Activated naive CD4-positive, alpha-beta T cell treated with anti-CD3 and anti-CD28 coated beads, Interleukin-2, amount 50 U/mL, for 24 hours (primary cell): Measurements from ENCODE around the gene CCNJL.

Source experiments
- H3K27ac Mint-ChIP-seq: one replicate; pipeline ENCODE4 v1.8.0; 2021; ENCODE audit warnings: mild to moderate bottlenecking, mixed read lengths
- H3K27me3 Mint-ChIP-seq: one replicate; pipeline ENCODE4 v1.8.0; 2021; ENCODE audit warnings: mixed read lengths
- H3K36me3 Mint-ChIP-seq: one replicate; pipeline ENCODE4 v1.8.0; 2021; ENCODE audit warnings: mixed read lengths
- H3K4me1 Mint-ChIP-seq: one replicate; pipeline ENCODE4 v1.8.0; 2021; ENCODE audit warnings: mixed read lengths
- H3K4me3 Mint-ChIP-seq: one replicate; pipeline ENCODE4 v1.8.0; 2021; ENCODE audit warnings: mild to moderate bottlenecking, mixed read lengths
- H3K9me3 Mint-ChIP-seq: one replicate; pipeline ENCODE4 v1.8.0; 2021; ENCODE audit warnings: mixed read lengths

The CCNJL gene

DNA sequence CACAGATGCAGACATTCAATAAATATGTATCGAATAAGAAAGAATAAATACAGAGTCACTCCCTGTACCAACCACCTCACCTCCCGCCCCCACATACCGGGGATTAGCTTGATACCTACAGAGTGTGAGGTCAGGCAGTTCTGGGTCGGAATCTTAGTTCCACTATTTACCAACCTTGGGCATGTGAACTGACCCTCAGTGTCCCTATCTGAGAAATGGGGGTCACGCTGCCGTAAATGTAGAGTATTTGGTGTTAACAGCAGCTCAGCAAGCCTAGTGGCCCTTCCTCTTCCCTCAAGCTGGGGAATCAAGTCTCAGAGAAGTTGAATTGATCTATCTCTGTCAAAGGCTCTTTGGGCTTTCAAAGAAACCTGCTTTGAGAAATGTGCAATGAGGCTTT is 25.4 kb downstream of the CCNJL start:
- H3K4me3 Mint-ChIP-seq = no peak overlapping the region

DNA sequence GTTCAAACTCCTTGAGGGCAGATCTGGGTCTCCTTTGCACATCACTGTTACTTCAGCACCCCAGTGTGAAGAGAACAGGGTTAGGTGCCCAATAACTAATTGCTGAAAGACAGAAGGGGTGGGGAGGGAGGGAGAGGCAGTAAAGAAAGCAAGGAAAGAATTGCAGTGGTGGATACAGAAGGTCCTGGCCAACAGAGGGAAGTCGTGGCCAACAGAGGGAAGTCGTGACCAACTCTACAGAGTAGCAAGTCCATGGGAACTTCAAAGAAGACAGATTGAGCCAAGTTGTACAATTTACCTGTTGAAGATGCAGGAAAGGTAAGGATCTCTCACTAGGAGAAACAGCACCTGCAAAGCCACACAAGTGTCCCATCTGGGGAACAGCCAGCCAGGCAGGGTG is 27.0 kb downstream of the CCNJL start:
- H3K36me3 Mint-ChIP-seq = no peaks in the 10 kb centered on the region
- no peak overlapping the region for H3K27ac Mint-ChIP-seq
- no peak overlapping the region for H3K4me3 Mint-ChIP-seq
- H3K27me3 Mint-ChIP-seq = peaks cover 4% of the 10 kb centered on the region
- no peaks in the 10 kb centered on the region for H3K4me1 Mint-ChIP-seq
- no peaks in the 10 kb centered on the region for H3K9me3 Mint-ChIP-seq

More for the DNA sequence above, 25.4 kb downstream of the CCNJL start:
- Mint-ChIP-seq H3K36me3 (no peaks in the 10 kb centered on the region), H3K9me3 (no peaks in the 10 kb centered on the region), H3K27ac (no peak overlapping the region), H3K4me1 (no peaks in the 10 kb centered on the region), H3K27me3 (peaks cover 4% of the 10 kb centered on the region)

DNA sequence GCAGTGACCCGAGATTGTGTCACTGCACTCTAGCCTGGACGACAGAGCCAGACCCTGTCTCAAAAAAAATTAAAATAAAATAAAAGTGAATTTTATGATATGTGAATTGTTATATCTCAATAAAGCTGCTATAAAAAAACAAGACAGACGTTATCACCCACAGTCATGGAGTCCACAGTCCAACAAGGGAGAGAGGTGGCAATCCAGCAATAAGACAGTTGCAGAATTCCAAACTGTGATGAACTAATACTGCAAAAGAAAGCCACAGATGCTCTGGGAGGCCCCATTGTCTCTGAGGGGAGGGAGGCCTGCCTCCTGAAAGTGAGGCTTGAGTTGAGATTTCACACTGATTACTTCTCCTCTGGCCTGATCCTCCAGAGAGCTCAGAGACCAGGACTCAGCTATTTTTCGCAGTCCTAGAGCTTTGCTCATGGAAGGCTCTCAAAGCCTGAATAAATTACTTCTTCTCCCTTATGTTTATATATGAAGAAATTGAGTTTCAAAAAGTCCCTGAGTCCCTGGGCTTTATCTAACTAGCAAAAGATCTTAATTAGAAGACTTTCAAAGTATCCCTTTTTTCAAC is 28.0 kb downstream of the CCNJL start:
- Mint-ChIP-seq H3K4me3 (no peak overlapping the region), H3K36me3 (no peaks in the 10 kb centered on the region), H3K9me3 (no peaks in the 10 kb centered on the region), H3K4me1 (no peaks in the 10 kb centered on the region), H3K27me3 (peaks cover 4% of the 10 kb centered on the region), H3K27ac (no peak overlapping the region)

DNA sequence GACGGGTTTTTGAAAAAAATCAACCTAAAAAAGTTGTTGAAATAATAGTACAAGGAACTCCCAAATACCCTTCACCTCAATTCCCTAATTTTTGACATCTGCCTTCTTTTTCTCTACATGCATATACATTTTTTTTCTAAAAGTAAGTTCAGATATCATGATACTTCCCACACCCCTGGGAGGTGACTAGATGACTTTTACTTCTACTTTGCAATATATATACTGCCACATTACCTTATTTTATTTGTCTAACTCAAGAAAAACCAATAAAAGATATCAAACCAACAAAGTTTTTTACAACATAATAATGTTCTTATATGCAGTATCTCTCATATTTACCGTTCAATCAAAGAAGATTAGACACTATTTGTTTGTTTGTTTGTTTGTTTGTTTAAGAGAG is 31.1 kb downstream of the CCNJL start:
- no peak overlapping the region for H3K27ac Mint-ChIP-seq
- no peaks in the 10 kb centered on the region for H3K4me1 Mint-ChIP-seq
- no peak overlapping the region for H3K4me3 Mint-ChIP-seq
- peaks cover 4% of the 10 kb centered on the region for H3K27me3 Mint-ChIP-seq
- H3K36me3 Mint-ChIP-seq = no peaks in the 10 kb centered on the region
- H3K9me3 Mint-ChIP-seq = no peaks in the 10 kb centered on the region

DNA sequence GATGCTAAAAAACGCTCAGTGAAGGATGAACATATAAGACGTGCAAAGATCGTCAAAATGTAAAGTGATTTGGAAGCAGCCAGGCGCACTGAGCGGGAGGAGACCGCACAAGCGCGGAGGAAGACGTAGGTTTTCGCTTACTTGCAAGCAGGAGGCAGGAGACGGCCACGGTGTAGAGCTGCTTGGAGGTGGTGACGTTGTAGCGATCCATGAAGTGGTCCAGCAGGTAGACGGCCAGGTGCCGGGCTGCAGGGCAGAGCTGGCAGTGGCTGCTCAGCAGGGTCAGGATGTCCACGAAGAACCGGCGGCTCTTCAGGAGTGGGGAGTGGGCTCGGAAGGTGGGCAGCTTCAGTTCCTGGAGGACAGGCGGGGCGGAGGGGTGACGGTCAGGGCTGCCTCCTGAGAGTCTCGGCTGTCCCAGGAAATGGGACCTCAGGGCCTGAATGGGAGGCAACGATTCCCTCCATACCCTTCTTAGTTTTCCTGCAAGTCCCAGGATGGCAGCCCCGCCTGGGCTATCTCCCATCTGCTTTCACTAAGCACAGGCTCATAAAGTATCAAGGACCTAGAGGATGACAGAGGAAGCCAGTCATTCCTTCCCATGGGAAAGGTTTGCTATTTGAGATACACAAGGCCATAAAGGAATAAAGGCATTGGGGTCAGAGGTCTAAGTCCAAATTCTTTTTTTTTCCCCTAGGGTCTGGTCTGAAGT is 31.8 kb downstream of the CCNJL start:
- H3K36me3 Mint-ChIP-seq = no peaks in the 10 kb centered on the region
- H3K4me3 Mint-ChIP-seq = no peak overlapping the region
- peaks cover 3% of the 10 kb centered on the region for H3K27me3 Mint-ChIP-seq
- H3K9me3 Mint-ChIP-seq = no peaks in the 10 kb centered on the region
- no peaks in the 10 kb centered on the region for H3K4me1 Mint-ChIP-seq
- no peak overlapping the region for H3K27ac Mint-ChIP-seq

DNA sequence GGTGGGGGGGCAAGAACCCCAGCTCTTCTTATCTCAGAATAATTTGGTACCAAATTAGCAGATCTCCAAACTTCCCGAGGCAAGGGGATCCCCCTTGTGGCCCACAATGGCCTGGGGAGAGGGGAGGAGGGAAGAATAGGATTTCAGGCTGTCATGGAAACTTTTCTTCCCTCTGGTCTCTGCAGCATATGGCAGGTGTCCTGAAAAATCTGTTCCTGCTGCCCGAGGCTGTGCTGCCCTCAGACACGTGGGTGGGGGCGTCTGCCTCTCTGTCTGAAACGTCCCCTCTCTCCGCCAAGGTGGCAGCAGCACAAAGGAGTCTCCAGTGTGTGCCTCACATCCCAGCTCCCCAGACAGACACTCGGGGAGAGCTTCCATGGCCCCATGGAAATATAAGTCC is 34.0 kb downstream of the CCNJL start:
- Mint-ChIP-seq H3K27ac (no peak overlapping the region), H3K27me3 (no peaks in the 10 kb centered on the region), H3K4me1 (no peaks in the 10 kb centered on the region), H3K4me3 (no peak overlapping the region), H3K9me3 (no peaks in the 10 kb centered on the region), H3K36me3 (no peaks in the 10 kb centered on the region)

DNA sequence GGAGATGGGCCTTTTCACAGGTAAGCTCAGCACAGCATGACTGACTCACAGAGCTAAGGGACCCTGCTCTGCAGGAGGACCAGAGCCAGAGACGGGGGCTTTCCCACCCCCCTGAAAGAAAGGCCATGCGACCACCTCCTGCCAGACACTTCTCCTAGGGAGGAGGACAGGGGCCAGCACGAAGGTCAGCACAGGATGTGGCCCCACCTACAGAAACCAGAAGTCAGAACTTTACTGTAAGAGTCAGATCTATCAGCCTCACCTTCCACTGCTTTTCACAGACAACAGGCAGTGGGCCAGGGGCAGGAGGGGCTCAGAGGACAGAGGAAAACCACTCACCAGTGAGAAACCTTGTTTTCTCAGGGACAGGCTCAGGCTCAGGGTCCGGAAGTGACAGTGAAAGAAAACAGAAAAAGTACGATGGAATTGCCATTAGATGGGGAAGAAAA is 37.9 kb downstream of the CCNJL start:
- H3K36me3 Mint-ChIP-seq = no peaks in the 10 kb centered on the region
- H3K4me3 Mint-ChIP-seq = no peak overlapping the region
- H3K27ac Mint-ChIP-seq = peak overlapping the region; percentile 6
- no peaks in the 10 kb centered on the region for H3K27me3 Mint-ChIP-seq
- H3K4me1 Mint-ChIP-seq = peaks cover 10% of the 10 kb centered on the region
- H3K9me3 Mint-ChIP-seq = no peaks in the 10 kb centered on the region

DNA sequence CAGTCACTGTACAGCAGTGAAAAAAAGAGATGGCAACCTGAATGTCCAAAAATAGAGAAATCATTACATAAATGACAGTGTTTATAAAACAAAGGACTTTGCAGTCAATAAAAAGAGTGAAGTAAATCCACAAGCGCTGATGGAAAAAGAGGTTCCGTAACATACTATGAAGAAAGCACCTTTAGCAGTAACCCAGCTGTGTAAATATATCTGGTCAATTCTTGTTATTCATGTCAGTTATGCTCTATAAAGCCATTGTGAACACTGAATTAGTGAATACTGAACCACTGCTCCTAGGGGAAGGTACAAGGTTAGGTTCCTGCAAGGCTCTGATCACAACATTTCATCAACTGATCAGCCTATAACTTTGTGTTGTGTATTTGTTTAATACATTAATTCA is 39.5 kb downstream of the CCNJL start:
- Mint-ChIP-seq H3K27ac (no peak overlapping the region), H3K4me1 (peaks cover 10% of the 10 kb centered on the region), H3K36me3 (no peaks in the 10 kb centered on the region), H3K9me3 (no peaks in the 10 kb centered on the region), H3K4me3 (no peak overlapping the region), H3K27me3 (no peaks in the 10 kb centered on the region)

DNA sequence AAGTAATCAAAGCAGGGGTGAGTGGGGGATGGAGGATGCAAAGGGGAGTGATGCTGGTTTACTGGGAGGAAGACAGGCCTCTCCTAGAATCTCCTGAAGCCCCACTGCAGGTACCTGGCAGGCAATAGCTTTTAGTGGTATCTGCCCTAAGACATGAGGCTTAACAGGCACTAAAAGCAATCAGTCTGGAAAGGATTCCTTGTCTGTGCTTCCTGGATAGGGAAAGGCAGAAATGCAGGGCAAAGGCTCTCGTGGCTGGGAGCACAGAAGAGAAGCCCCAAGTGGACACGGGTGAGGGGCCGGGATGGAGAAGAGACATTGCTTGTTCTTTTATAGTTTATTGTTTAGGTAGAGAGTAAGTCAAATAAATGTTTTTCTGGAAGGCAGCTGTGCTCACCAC is 40.1 kb downstream of the CCNJL start:
- Mint-ChIP-seq H3K9me3 (no peaks in the 10 kb centered on the region), H3K36me3 (no peaks in the 10 kb centered on the region), H3K27me3 (no peaks in the 10 kb centered on the region), H3K4me3 (no peak overlapping the region), H3K27ac (no peak overlapping the region), H3K4me1 (peaks cover 10% of the 10 kb centered on the region)

DNA sequence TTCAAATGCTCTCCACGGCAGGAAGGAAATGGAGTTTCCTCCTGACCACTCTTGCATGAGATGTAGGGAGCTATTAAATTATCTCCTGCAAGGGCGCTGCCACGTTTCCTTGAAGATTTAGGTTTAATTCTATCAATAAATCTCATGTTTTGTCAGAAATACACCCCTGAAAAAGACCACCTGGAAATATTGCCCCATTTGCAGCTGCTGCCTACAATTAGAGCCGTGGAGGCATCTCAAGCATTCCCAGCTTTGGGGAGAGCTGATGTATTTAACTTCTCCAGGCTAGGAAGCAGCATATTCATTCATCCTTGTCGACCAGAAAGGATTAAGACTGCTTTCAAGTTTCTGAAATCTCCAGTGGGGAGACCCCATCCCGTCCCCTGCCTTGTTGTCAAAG is 40.5 kb downstream of the CCNJL start:
- no peaks in the 10 kb centered on the region for H3K9me3 Mint-ChIP-seq
- no peaks in the 10 kb centered on the region for H3K27me3 Mint-ChIP-seq
- no peaks in the 10 kb centered on the region for H3K36me3 Mint-ChIP-seq
- no peak overlapping the region for H3K4me3 Mint-ChIP-seq
- H3K4me1 Mint-ChIP-seq = peaks cover 10% of the 10 kb centered on the region
- H3K27ac Mint-ChIP-seq = no peak overlapping the region

DNA sequence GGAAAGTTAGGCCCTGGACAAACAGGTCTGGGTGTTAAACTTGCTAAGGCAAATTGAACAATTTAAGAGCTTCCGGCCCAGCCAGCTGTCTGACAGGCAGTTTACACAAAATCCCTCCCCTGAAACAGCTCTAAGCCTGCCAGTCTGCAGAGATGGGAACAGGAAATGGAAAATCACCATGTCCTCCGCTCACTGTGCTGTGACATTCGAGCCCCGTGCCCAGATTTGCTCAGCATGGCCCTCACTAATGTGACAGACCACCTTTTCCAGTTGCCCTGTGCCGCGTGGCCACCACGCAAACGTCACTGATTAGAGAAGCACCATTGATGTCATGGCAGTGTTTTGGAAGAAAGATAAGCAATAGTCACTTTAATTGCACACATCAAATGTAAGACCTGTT is 41.0 kb downstream of the CCNJL start:
- Mint-ChIP-seq H3K4me3 (no peak overlapping the region), H3K36me3 (no peaks in the 10 kb centered on the region), H3K27ac (no peak overlapping the region), H3K9me3 (no peaks in the 10 kb centered on the region), H3K27me3 (no peaks in the 10 kb centered on the region), H3K4me1 (peaks cover 10% of the 10 kb centered on the region)

DNA sequence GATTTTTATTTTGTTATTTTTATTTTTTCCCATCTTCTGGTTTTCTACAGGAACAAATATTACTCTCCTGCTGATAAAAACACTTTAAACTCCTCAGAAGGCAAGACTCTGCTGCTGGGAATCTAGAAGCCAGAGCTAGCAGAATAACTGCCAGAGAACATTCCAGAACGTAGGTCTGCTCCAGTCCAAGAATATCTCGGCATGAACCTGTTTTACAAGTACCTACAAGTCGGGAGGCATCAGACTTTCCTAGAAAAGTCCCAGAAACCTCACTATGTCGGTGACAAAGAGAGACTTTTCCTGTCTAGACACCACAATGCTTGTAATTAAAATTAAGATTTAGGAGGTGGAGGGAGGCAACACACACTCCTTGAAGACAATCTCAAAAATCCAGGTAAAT is 41.7 kb downstream of the CCNJL start:
- H3K36me3 Mint-ChIP-seq = no peaks in the 10 kb centered on the region
- peaks cover 10% of the 10 kb centered on the region for H3K4me1 Mint-ChIP-seq
- no peak overlapping the region for H3K4me3 Mint-ChIP-seq
- no peaks in the 10 kb centered on the region for H3K9me3 Mint-ChIP-seq
- no peaks in the 10 kb centered on the region for H3K27me3 Mint-ChIP-seq
- no peak overlapping the region for H3K27ac Mint-ChIP-seq

DNA sequence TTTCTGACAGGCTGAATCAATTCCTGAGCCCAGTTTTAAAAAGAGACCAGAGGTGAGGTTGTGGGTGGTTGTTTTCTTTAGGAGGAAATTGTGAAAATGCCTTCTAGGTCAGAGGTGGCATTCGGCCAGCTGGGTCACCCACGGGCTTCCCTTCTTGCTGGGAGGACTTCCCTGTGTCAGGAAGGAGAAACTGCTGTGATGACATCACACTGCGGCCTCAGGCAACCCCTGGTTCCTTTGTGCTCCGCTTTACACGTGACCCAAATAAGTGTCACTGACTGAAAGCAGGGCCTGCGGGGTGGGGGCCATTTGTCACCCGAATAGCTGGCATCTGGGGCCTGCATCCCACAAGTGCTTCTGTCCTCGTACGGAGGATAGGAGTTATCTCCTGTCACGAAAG is 43.3 kb downstream of the CCNJL start:
- Mint-ChIP-seq H3K4me3 (no peak overlapping the region), H3K27ac (no peak overlapping the region), H3K27me3 (no peaks in the 10 kb centered on the region)

DNA sequence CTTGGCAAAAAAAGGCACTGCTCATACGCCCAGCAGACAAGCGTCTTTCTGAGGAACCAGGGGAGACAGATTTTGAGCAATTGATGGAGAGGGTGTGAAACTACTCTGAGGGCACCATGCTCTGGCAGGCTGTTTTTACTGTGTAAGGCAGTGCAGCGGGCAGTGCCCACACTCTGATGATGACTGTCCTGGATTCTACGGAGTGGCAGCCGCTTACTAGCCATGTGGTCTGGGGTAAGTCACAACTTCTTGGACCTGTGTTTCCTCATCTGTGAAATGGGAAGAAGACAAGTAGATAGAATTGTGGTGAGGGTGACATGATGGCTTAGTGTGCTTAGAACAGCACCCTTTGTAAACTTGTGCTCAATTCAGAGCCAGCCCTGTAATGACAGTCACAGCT is 44.2 kb downstream of the CCNJL start:
- Mint-ChIP-seq H3K27me3 (no peaks in the 10 kb centered on the region), H3K27ac (no peak overlapping the region), H3K4me3 (no peak overlapping the region), H3K36me3 (no peaks in the 10 kb centered on the region), H3K4me1 (peaks cover 10% of the 10 kb centered on the region), H3K9me3 (no peaks in the 10 kb centered on the region)

More for the DNA sequence above, 43.3 kb downstream of the CCNJL start:
- no peaks in the 10 kb centered on the region for H3K36me3 Mint-ChIP-seq
- H3K9me3 Mint-ChIP-seq = no peaks in the 10 kb centered on the region
- peaks cover 10% of the 10 kb centered on the region for H3K4me1 Mint-ChIP-seq

DNA sequence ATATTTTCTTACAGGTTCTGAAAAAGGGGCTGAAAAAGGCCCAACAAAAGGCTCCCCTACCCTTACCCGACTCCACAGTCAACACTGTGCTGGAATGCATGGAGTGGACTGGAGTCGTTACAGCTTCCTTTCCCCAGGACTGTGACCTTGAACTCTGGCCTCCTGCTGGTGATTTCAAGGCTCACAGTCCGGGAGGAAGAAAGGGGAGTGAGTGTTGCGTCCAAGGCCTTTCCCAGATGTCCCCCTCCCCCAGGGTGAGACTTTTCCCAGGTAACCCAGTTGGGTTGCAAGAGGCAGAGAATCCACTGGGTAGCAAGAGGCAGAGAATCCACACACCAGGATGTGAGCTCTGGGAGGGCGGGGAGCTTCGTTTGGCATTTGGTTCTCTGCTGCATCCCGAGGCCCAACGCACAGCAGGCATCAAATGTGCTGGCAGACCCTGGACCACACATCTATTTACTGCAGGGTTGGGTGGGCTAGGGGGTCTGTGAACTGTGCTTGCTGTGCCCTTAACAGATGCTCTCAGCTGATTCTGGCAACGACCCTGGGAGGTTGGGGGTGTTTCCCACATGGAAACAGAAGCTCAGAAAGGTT is 45.5 kb downstream of the CCNJL start:
- no peaks in the 10 kb centered on the region for H3K36me3 Mint-ChIP-seq
- no peak overlapping the region for H3K27ac Mint-ChIP-seq
- no peaks in the 10 kb centered on the region for H3K9me3 Mint-ChIP-seq
- H3K27me3 Mint-ChIP-seq = no peaks in the 10 kb centered on the region
- H3K4me1 Mint-ChIP-seq = peaks cover 17% of the 10 kb centered on the region
- no peak overlapping the region for H3K4me3 Mint-ChIP-seq

DNA sequence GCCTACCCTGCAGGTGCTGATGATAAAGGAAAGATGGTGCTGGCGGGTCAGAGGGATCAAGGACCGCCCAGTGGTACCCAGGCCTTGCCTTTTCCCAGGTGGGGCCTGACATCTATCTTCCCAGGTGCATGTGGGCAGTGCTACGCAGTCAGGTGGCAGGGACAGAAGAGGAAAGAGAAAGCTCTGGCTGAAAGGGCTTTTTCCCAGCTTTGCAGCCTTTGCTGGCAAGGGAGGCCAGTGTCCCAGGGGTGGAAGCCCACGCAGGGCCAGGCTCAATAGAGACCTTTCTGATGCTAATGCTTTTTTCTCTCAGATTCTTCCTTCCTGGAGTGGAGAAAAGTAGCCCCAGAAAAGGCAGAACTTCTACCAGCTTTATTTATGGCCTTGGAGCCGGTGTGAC is 46.3 kb downstream of the CCNJL start:
- Mint-ChIP-seq H3K27ac (peak overlapping the region; percentile 59), H3K4me3 (no peak overlapping the region), H3K4me1 (peaks cover 11% of the 10 kb centered on the region), H3K27me3 (peaks cover 1% of the 10 kb centered on the region), H3K9me3 (no peaks in the 10 kb centered on the region), H3K36me3 (no peaks in the 10 kb centered on the region)
